ENCODE results near the gene IFRD1. TPM values are rescaled to one million over a fixed set of nuclear protein-coding genes. Genes with fewer than 3 reads are reported as not detected.

IFRD1 gene
- total RNA-seq, 4 donors from 2014 or later, result 78.5 to 85.1 (median 80.4) TPM

DNA sequence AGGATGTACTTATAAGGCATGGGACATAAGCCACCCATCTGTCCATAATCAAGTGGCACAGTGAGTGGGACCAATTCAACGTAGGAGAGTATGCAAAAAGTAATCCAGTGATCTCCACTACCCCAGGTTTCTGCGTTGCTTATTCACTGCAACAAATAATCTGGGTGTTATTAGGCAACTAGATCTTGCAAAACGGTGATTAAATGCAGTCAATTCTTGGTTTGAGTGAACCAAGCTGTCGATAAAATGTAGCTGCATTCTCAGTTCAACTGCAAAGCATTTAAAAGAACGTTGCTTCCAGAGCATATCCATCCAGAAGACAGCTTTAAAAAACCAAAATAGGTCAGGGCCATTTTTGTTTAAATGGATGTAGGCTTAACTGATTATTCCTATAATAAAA, 35.5 kb downstream of the IFRD1 start:
- DNase-seq (ENCODE audit: low spot score) (no peak), ATAC-seq (ENCODE audit: low FRiP score) (no peak)
- no peak for TF ChIP-seq CTCF (IDR thresholded peaks at IDR 0.05)

DNA sequence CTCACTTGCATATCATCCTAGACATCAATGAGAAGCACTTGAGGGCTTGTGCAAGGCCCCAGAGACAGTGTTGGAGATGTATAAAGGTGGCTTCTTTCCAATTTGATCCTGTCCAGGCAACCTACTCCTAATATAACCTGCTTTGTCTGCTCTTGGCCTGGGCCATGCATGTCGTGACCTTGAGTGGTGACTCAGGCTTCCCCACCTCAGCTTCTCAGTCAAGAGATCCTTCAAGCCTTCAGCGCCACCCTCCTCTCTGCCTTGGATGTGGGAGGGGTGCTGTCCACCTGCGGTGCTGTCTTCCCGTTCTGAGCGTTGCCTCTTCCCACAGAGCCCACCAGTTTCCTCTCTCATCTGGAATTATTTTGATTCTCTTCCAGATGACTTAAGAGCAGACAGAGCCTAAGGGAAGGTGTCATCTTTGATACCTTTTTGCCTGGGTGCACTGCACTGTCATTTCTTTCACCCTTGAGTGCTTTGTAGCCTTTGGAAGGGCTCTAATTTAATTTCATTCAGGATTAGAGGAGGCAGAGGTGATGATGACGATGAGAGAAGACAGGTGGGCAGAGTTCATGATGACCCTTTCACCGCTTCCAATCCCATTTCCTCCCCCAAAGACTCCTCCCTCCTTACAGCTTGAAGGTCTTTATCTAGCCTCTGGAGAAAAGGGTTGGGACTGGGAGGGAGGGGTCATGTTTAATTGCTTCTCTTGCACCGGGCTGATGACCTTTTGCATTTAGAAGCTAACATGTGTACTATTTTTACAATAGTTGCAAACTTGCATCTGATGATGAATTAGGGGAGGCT, 37.4 kb downstream of the IFRD1 start:
- DNase-seq (ENCODE audit: low spot score), result no peak

DNA sequence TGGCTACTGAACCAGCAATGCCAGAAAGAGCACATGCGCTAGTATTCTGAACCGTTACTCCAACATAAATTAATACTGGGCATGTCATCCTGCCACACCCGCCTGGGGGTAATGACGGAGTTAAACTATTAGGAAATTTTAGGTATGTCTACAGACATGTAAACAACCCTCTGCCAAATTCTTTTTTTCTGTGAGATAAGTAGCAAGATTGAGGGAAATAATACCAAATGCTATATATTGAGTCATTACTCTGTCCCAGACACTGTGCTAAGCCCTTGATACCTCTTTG, 37.9 kb downstream of the IFRD1 start:
- no peak for ATAC-seq (ENCODE audit: low FRiP score)
- no peak for TF ChIP-seq CTCF (IDR thresholded peaks at IDR 0.05)
- no peak for DNase-seq (ENCODE audit: low spot score)

More for the DNA sequence above, 37.4 kb downstream of the IFRD1 start:
- no peak for TF ChIP-seq CTCF (IDR thresholded peaks at IDR 0.05)
- no peak for ATAC-seq (ENCODE audit: low FRiP score)

DNA sequence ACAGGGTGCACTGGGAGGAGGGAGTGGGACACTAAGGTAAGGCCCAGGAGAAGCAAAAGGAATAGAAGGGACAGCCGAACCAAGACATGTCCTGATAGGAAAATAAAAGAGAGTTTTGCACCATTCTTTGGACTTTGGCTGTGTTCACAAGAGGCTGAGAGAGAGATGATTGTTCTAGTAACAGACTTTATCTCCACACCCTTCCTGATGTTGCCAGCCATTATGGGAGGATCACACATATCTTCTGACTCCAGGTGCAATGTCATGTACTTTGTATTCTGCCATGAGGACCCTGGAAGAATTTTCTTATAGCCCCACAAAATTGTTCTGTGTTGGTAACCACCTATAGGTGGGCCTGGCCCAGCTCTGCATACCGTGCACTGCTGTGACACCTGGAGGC, 41.9 kb downstream of the IFRD1 start:
- no peak for ATAC-seq (ENCODE audit: low FRiP score)
- no peak for DNase-seq (ENCODE audit: low spot score)
- no peak for TF ChIP-seq CTCF (IDR thresholded peaks at IDR 0.05)

GRCh38 chr7:112494656-112495055, 44.4 kb downstream of the IFRD1 start:
- no peak for TF ChIP-seq CTCF (IDR thresholded peaks at IDR 0.05)
- DNase-seq (ENCODE audit: low spot score) (no peak), ATAC-seq (ENCODE audit: low FRiP score) (no peak)

GRCh38 chr7:112495156-112495788, 45.0 kb downstream of the IFRD1 start:
- ATAC-seq (ENCODE audit: low FRiP score) (no peak), DNase-seq (ENCODE audit: low spot score) (no peak)
- TF ChIP-seq CTCF (IDR thresholded peaks at IDR 0.05), result no peak
